GM12878 (cell line): ENCODE measurements around the gene LTBP2. TPM values are rescaled to one million over a fixed set of nuclear protein-coding genes. Genes with fewer than 3 reads are reported as not detected.

Experiments used
- ATAC-seq: fragments of 200-7000 bp; cut with Tn5 transposase; 3 replicates; pipeline ENCODE4 v1.9.1; 2020; ENCODE audit warnings: mild to moderate bottlenecking, moderate library complexity
- BruUV-seq: library from RNA; stranded (reverse); fragments of 400-500 nt; replicated peaks from 2 replicates; lab custom pipeline; 2021; lab: Mats Ljungman, UMichigan
- CTCF ChIA-PET: fragments of 300-600 bp; sonication (Branson Sonifier 250); formaldehyde crosslinking; extraction: SDS; loops from one replicate; lab custom pipeline; 2021; ENCODE audit warnings: inconsistent platforms; lab: Yijun Ruan, JAX
- POLR2A ChIA-PET: fragments of 350-600 bp; formaldehyde crosslinking; extraction: SDS; loops from one replicate; lab custom pipeline; 2021; ENCODE audit warnings: inconsistent platforms; lab: Charles Lee
- RAD21 ChIA-PET: fragments of 300-600 bp; sonication (Branson Sonifier 250); formaldehyde crosslinking; loops from one replicate; lab custom pipeline; 2023; ENCODE audit warnings: antibody characterized with exemption; ENCODE audit not compliant: unreplicated experiment; lab: Charles Lee
- SMC1A ChIA-PET: fragments of 300-600 bp; sonication (Branson Sonifier 250); formaldehyde crosslinking; loops from one replicate; lab custom pipeline; 2023; ENCODE audit not compliant: unreplicated experiment, uncharacterized antibody; lab: Charles Lee
- DNase-seq: peaks from one replicate; pipeline ENCODE4 v3.0.0-alpha.2; 2011; ENCODE audit warnings: low read depth, low spot score
- FAIRE-seq: peaks from 3 replicates; lab custom pipeline; 2011; peaks lifted over from hg19 to GRCh38; lab: Jason Lieb, UNC
- H2AFZ ChIP-seq: 2 replicates; pipeline ENCODE4 v1.6.0; 2011; ENCODE audit warnings: low read depth, low read length, control low read depth; ENCODE audit not compliant: control insufficient read depth
- H3K27ac ChIP-seq: 2 replicates; pipeline ENCODE4 v1.5.1; 2011; ENCODE audit warnings: control low read depth; ENCODE audit not compliant: control insufficient read depth, insufficient read depth
- H3K27me3 ChIP-seq, 2 experiments: replicated peaks in 1 of 2; 2 replicates each; pipeline versions ENCODE4 v1.6.0 to v1.6.1; 2011; ENCODE audit warnings: low read length in 1 of 2; ENCODE audit not compliant: control insufficient read depth in 2 of 2, insufficient read depth in 2 of 2
- H3K36me3 ChIP-seq, 2 experiments: 2 replicates each; pipeline ENCODE4 v1.5.1; 2011; ENCODE audit warnings: low read length in 1 of 2; ENCODE audit not compliant: control insufficient read depth in 2 of 2, insufficient read depth in 2 of 2
- H3K4me1 ChIP-seq: 2 replicates; pipeline ENCODE4 v1.6.1; 2011; ENCODE audit warnings: mild to moderate bottlenecking, low read length, moderate library complexity, mixed read lengths; ENCODE audit not compliant: control insufficient read depth, insufficient read depth
- H3K4me2 ChIP-seq: 2 replicates; pipeline ENCODE4 v1.6.0; 2011; ENCODE audit warnings: control low read depth; ENCODE audit not compliant: control insufficient read depth, insufficient read depth
- H3K4me3 ChIP-seq: fragments of 200-600 bp; sonication (generic); 2 replicates; pipeline ENCODE4 v1.5.1; 2016
- H3K79me2 ChIP-seq: 2 replicates; pipeline ENCODE4 v1.6.0; 2011; ENCODE audit warnings: low read length; ENCODE audit not compliant: control insufficient read depth, insufficient read depth
- H3K9ac ChIP-seq: 2 replicates; pipeline ENCODE4 v1.8.0; 2011; ENCODE audit warnings: low read length, control low read depth, mixed read lengths; ENCODE audit not compliant: control insufficient read depth, insufficient read depth
- H3K9me3 ChIP-seq: replicated peaks from 3 replicates; pipeline ENCODE4 v1.5.1; 2011; ENCODE audit warnings: mild to moderate bottlenecking, low read length; ENCODE audit not compliant: control insufficient read depth, insufficient read depth
- H4K20me1 ChIP-seq: 2 replicates; pipeline ENCODE4 v1.6.0; 2011; ENCODE audit not compliant: control insufficient read depth, insufficient read depth
- EGR1 ChIP-seq, 2 experiments: IDR thresholded peaks; 1 replicate in 1 of 2; 2 replicates in 1 of 2; pipeline ENCODE4 v1.6.1; 2011 to 2012; ENCODE audit warnings: low read depth in 2 of 2, low read length in 2 of 2, borderline replicate concordance in 1 of 2, mild to moderate bottlenecking in 1 of 2, moderate library complexity in 1 of 2
- NFYA ChIP-seq: IDR thresholded peaks from 2 replicates; pipeline ENCODE4 v1.6.1; 2011; ENCODE audit warnings: low read depth, mild to moderate bottlenecking, low read length, improper control_type of control experiment, borderline replicate concordance
- NR2C2 ChIP-seq: IDR thresholded peaks from 2 replicates; pipeline ENCODE4 v1.6.1; 2011; ENCODE audit warnings: borderline replicate concordance, low read depth; ENCODE audit not compliant: control insufficient read depth, insufficient read length
- PAX5 ChIP-seq: IDR thresholded peaks from 2 replicates; pipeline ENCODE4 v1.6.1; 2011; ENCODE audit warnings: low read depth, low read length, borderline replicate concordance
- POU2F2 ChIP-seq: IDR thresholded peaks from 3 replicates; pipeline ENCODE4 v1.6.1; 2011; ENCODE audit warnings: low read depth, mild to moderate bottlenecking, low read length, borderline replicate concordance
- ZNF274 ChIP-seq: IDR thresholded peaks from one replicate; pipeline ENCODE4 v1.8.0; 2011; ENCODE audit not compliant: insufficient read length, insufficient read depth
- WGBS: methylation state at CpG from one replicate; pipeline ENCODE4 v1.1.6; 2016; ENCODE audit warnings: low lambda C conversion rate; ENCODE audit not compliant: insufficient replicate concordance, insufficient coverage; ENCODE audit errors: missing lambda C conversion rate; 5-methylcytosine and 5-hydroxymethylcytosine counted together
- in situ Hi-C: fragments of 300-500 bp; cut with MboI; formaldehyde crosslinking; loops from 9 replicates; pipeline ENCODE4 v1.14.3; 2018; ENCODE audit warnings: mixed read lengths
- intact Hi-C: fragments of 100-400 bp; cut with micrococcal nuclease; formaldehyde crosslinking; loops from one replicate; pipeline ENCODE4 v1.14.2; 2022; ENCODE audit not compliant: unreplicated experiment
- polyA plus RNA-seq, 11 experiments: library from polyadenylated mRNA; depleted of rRNA in 4 of 11; unstranded in 6 of 11; stranded (reverse) in 5 of 11; fragments of >200 nt; fragmentation: Nextera tagmentation in 4 of 11; fragmentation: Illumina TruSeq in 1 of 11; extraction: Ambion mirVana in 4 of 11; extraction: Trizol in 1 of 11; gene quantifications; 1 replicate in 1 of 11; 2 replicates in 10 of 11; pipeline versions ENCODE4 v1.2.1 to v1.2.3, GENCODE V29; 2011 to 2016; ENCODE audit warnings: inconsistent platforms in 2 of 11, missing spikeins in 2 of 11, low read depth in 1 of 11
- total RNA-seq, 4 experiments: library from RNA; depleted of rRNA in 3 of 4; stranded (reverse); fragments of >200 nt in 3 of 4; fragmentation: Illumina TruSeq in 1 of 4; extraction: Trizol in 1 of 4; gene quantifications; 2 replicates each; pipeline versions ENCODE4 v1.2.1 to v1.2.3, GENCODE V29; 2013 to 2021
- TF ChIP-seq, protein P1 (sequence below): fragments of 450-650 bp; IDR thresholded peaks from 2 replicates; pipeline ENCODE4 v1.6.1; 2016; ENCODE audit warnings: mild to moderate bottlenecking, moderate library complexity, borderline replicate concordance
- TF ChIP-seq, protein P2 (sequence below): fragments of 450-650 bp; conservative IDR thresholded peaks from 2 replicates; pipeline ENCODE4 v1.6.1; 2017; ENCODE audit warnings: mild to moderate bottlenecking, moderate library complexity
- TF ChIP-seq, protein P3 (sequence below): fragments of 450-650 bp; IDR thresholded peaks from 2 replicates; pipeline ENCODE4 v1.6.1; 2018; ENCODE audit warnings: mild to moderate bottlenecking, low read depth, moderate library complexity; ENCODE audit not compliant: partially characterized antibody
- TF ChIP-seq, protein P4 (sequence below): fragments of 450-650 bp; IDR thresholded peaks from 2 replicates; pipeline ENCODE4 v1.6.1; 2017; ENCODE audit warnings: mild to moderate bottlenecking

The LTBP2 gene
- total and polyA plus RNA-seq, 10 of the 15 experiments (the other 5 are each of a cell fraction or from before 2014, with no cell fraction given) = 0.03 to 0.23 (median 0.06) TPM; not detected in 1

DNA sequence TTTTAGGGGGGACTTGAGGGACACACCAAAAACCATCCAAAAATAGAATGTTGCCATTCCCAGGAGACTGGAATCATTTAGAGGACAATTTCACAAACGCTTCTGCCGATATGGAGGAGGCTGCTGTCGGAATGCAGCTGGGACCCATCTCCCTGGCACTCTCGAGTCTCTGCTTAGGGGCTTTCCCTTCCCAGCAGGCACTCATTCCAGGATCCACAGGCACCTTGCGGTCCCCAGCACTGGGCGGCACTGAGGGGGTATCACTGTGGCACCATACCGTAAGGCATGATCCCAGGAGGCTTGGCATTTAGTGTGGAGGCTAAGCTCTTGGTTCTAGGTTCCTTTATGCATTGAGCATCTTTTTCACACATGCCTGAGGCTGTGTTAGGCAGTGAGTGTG lies 36.6 kb upstream of the LTBP2 start:
- no peak overlapping the region for H2AFZ ChIP-seq
- ChIA-PET SMC1A (no interaction called here), CTCF (no interaction called here), POLR2A (no interaction called here), RAD21 (no interaction called here)
- no peaks in the 10 kb centered on the region for H3K36me3 ChIP-seq
- BruUV-seq = no TSS peak
- no peak overlapping the region for H3K4me2 ChIP-seq
- no peaks in the 10 kb centered on the region for H4K20me1 ChIP-seq
- H3K9ac ChIP-seq = no peak overlapping the region
- no peaks in the 10 kb centered on the region for H3K27me3 ChIP-seq
- DNase-seq (no peak), ATAC-seq (no peak), FAIRE-seq (no peak)
- H3K9me3 ChIP-seq = no peaks in the 10 kb centered on the region
- H3K4me1 ChIP-seq = no peaks in the 10 kb centered on the region
- intact Hi-C loops (loop anchor here (5.0 kb wide), 1 partner anchor 36 kb away; the partner anchor contains the start of gene LTBP2), in situ Hi-C loops (no loop called here)
- no peak for TF ChIP-seq POU2F2
- TF ChIP-seq EGR1 (IDR thresholded peaks at IDR 0.05; ENCODE audit: borderline replicate concordance in 1 of 2, low read depth in 2 of 2, low read length in 2 of 2) = no peak
- TF ChIP-seq, protein P1, sequence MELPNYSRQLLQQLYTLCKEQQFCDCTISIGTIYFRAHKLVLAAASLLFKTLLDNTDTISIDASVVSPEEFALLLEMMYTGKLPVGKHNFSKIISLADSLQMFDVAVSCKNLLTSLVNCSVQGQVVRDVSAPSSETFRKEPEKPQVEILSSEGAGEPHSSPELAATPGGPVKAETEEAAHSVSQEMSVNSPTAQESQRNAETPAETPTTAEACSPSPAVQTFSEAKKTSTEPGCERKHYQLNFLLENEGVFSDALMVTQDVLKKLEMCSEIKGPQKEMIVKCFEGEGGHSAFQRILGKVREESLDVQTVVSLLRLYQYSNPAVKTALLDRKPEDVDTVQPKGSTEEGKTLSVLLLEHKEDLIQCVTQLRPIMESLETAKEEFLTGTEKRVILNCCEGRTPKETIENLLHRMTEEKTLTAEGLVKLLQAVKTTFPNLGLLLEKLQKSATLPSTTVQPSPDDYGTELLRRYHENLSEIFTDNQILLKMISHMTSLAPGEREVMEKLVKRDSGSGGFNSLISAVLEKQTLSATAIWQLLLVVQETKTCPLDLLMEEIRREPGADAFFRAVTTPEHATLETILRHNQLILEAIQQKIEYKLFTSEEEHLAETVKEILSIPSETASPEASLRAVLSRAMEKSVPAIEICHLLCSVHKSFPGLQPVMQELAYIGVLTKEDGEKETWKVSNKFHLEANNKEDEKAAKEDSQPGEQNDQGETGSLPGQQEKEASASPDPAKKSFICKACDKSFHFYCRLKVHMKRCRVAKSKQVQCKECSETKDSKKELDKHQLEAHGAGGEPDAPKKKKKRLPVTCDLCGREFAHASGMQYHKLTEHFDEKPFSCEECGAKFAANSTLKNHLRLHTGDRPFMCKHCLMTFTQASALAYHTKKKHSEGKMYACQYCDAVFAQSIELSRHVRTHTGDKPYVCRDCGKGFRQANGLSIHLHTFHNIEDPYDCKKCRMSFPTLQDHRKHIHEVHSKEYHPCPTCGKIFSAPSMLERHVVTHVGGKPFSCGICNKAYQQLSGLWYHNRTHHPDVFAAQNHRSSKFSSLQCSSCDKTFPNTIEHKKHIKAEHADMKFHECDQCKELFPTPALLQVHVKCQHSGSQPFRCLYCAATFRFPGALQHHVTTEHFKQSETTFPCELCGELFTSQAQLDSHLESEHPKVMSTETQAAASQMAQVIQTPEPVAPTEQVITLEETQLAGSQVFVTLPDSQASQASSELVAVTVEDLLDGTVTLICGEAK = no peak
- no peak for TF ChIP-seq NR2C2
- TF ChIP-seq, protein P2, sequence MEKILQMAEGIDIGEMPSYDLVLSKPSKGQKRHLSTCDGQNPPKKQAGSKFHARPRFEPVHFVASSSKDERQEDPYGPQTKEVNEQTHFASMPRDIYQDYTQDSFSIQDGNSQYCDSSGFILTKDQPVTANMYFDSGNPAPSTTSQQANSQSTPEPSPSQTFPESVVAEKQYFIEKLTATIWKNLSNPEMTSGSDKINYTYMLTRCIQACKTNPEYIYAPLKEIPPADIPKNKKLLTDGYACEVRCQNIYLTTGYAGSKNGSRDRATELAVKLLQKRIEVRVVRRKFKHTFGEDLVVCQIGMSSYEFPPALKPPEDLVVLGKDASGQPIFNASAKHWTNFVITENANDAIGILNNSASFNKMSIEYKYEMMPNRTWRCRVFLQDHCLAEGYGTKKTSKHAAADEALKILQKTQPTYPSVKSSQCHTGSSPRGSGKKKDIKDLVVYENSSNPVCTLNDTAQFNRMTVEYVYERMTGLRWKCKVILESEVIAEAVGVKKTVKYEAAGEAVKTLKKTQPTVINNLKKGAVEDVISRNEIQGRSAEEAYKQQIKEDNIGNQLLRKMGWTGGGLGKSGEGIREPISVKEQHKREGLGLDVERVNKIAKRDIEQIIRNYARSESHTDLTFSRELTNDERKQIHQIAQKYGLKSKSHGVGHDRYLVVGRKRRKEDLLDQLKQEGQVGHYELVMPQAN = no peak
- TF ChIP-seq, protein P3, sequence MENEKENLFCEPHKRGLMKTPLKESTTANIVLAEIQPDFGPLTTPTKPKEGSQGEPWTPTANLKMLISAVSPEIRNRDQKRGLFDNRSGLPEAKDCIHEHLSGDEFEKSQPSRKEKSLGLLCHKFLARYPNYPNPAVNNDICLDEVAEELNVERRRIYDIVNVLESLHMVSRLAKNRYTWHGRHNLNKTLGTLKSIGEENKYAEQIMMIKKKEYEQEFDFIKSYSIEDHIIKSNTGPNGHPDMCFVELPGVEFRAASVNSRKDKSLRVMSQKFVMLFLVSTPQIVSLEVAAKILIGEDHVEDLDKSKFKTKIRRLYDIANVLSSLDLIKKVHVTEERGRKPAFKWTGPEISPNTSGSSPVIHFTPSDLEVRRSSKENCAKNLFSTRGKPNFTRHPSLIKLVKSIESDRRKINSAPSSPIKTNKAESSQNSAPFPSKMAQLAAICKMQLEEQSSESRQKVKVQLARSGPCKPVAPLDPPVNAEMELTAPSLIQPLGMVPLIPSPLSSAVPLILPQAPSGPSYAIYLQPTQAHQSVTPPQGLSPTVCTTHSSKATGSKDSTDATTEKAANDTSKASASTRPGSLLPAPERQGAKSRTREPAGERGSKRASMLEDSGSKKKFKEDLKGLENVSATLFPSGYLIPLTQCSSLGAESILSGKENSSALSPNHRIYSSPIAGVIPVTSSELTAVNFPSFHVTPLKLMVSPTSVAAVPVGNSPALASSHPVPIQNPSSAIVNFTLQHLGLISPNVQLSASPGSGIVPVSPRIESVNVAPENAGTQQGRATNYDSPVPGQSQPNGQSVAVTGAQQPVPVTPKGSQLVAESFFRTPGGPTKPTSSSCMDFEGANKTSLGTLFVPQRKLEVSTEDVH = no peak
- no peak for TF ChIP-seq ZNF274
- no peak for TF ChIP-seq PAX5
- TF ChIP-seq NFYA = no peak
- TF ChIP-seq, protein P4, sequence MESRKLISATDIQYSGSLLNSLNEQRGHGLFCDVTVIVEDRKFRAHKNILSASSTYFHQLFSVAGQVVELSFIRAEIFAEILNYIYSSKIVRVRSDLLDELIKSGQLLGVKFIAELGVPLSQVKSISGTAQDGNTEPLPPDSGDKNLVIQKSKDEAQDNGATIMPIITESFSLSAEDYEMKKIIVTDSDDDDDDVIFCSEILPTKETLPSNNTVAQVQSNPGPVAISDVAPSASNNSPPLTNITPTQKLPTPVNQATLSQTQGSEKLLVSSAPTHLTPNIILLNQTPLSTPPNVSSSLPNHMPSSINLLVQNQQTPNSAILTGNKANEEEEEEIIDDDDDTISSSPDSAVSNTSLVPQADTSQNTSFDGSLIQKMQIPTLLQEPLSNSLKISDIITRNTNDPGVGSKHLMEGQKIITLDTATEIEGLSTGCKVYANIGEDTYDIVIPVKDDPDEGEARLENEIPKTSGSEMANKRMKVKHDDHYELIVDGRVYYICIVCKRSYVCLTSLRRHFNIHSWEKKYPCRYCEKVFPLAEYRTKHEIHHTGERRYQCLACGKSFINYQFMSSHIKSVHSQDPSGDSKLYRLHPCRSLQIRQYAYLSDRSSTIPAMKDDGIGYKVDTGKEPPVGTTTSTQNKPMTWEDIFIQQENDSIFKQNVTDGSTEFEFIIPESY = no peak
- H3K79me2 ChIP-seq = no peaks in the 10 kb centered on the region
- no peak overlapping the region for H3K4me3 ChIP-seq
- no peak overlapping the region for H3K27ac ChIP-seq
- WGBS = 54% methylated on average over 7 of the region's 7 CpGs
